ENCODE results near the gene PLCB1.

Gene PLCB1

GRCh38 chr20:8309634-8310033 is 177.6 kb downstream of the PLCB1 start:
- Histone ChIP-seq H3K4me3 (ENCODE audit: insufficient read depth, low read depth, low read length) (no peak overlapping the region), H3K9me3 (ENCODE audit: control insufficient read depth, low read length) (no peaks in the 10 kb centered on the region), H3K36me3 (ENCODE audit: control insufficient read depth, insufficient read depth, low read length) (no peaks in the 10 kb centered on the region), H3K27ac (ENCODE audit: insufficient read depth, low read depth, low read length, poor library complexity, severe bottlenecking) (no peak overlapping the region), H3K4me1 (ENCODE audit: control insufficient read depth, insufficient read depth, low read length) (peaks cover 26% of the 10 kb centered on the region), H3K27me3 (ENCODE audit: control insufficient read depth, insufficient read depth, low read length, poor library complexity, severe bottlenecking) (no peaks in the 10 kb centered on the region)
- WGBS, 2 experiments = 10 to 22% methylated on average over 5 of the region's 5 CpGs

- no peaks in the 10 kb centered on the region for H3K27me3 ChIP-seq (ENCODE audit: control insufficient read depth, insufficient read depth, low read length, poor library complexity, severe bottlenecking)
- H3K4me1 ChIP-seq (ENCODE audit: control insufficient read depth, insufficient read depth, low read length) = peaks cover 26% of the 10 kb centered on the region
- H3K36me3 ChIP-seq (ENCODE audit: control insufficient read depth, insufficient read depth, low read length) = no peaks in the 10 kb centered on the region
- no peaks in the 10 kb centered on the region for H3K9me3 ChIP-seq (ENCODE audit: control insufficient read depth, low read length)
- 84 to 91% methylated on average over 3 to 4 of the region's 4 CpGs for WGBS, 2 experiments
- H3K27ac ChIP-seq (ENCODE audit: insufficient read depth, low read depth, low read length, poor library complexity, severe bottlenecking) = no peak overlapping the region
- H3K4me3 ChIP-seq (ENCODE audit: insufficient read depth, low read depth, low read length) = no peak overlapping the region
These were observed 178.6 kb downstream of the PLCB1 start for GRCh38 chr20:8310618-8311017.

- H3K9me3 ChIP-seq (ENCODE audit: control insufficient read depth, low read length) = no peaks in the 10 kb centered on the region
- H3K27me3 ChIP-seq (ENCODE audit: control insufficient read depth, insufficient read depth, low read length, poor library complexity, severe bottlenecking) = no peaks in the 10 kb centered on the region
- H3K36me3 ChIP-seq (ENCODE audit: control insufficient read depth, insufficient read depth, low read length) = no peaks in the 10 kb centered on the region
- peaks cover 20% of the 10 kb centered on the region for H3K4me1 ChIP-seq (ENCODE audit: control insufficient read depth, insufficient read depth, low read length)
- WGBS, 2 experiments = 100% methylated on average over 1 of the region's 1 CpG
- H3K27ac ChIP-seq (ENCODE audit: insufficient read depth, low read depth, low read length, poor library complexity, severe bottlenecking) = no peak overlapping the region
- no peak overlapping the region for H3K4me3 ChIP-seq (ENCODE audit: insufficient read depth, low read depth, low read length)
These were observed 181.0 kb downstream of the PLCB1 start for GRCh38 chr20:8313073-8313472.

- H3K36me3 ChIP-seq (ENCODE audit: control insufficient read depth, insufficient read depth, low read length) = no peaks in the 10 kb centered on the region
- H3K27ac ChIP-seq (ENCODE audit: insufficient read depth, low read depth, low read length, poor library complexity, severe bottlenecking) = no peak overlapping the region
- H3K27me3 ChIP-seq (ENCODE audit: control insufficient read depth, insufficient read depth, low read length, poor library complexity, severe bottlenecking) = no peaks in the 10 kb centered on the region
- H3K4me3 ChIP-seq (ENCODE audit: insufficient read depth, low read depth, low read length) = no peak overlapping the region
- no peaks in the 10 kb centered on the region for H3K9me3 ChIP-seq (ENCODE audit: control insufficient read depth, low read length)
- H3K4me1 ChIP-seq (ENCODE audit: control insufficient read depth, insufficient read depth, low read length) = no peaks in the 10 kb centered on the region
- WGBS, 2 experiments = 93% methylated on average over 10 of the region's 10 CpGs
These were observed 183.8 kb downstream of the PLCB1 start for GRCh38 chr20:8315639-8316573.

GRCh38 chr20:8317448-8317847 is 185.4 kb downstream of the PLCB1 start:
- Histone ChIP-seq H3K9me3 (ENCODE audit: control insufficient read depth, low read length) (no peaks in the 10 kb centered on the region), H3K27me3 (ENCODE audit: control insufficient read depth, insufficient read depth, low read length, poor library complexity, severe bottlenecking) (no peaks in the 10 kb centered on the region), H3K4me3 (ENCODE audit: insufficient read depth, low read depth, low read length) (no peak overlapping the region), H3K4me1 (ENCODE audit: control insufficient read depth, insufficient read depth, low read length) (no peaks in the 10 kb centered on the region), H3K36me3 (ENCODE audit: control insufficient read depth, insufficient read depth, low read length) (no peaks in the 10 kb centered on the region), H3K27ac (ENCODE audit: insufficient read depth, low read depth, low read length, poor library complexity, severe bottlenecking) (no peak overlapping the region)
- 88 to 93% methylated on average over 1 of the region's 1 CpG for WGBS, 2 experiments

GRCh38 chr20:8318965-8319625 is 187.0 kb downstream of the PLCB1 start:
- no peaks in the 10 kb centered on the region for H3K9me3 ChIP-seq (ENCODE audit: control insufficient read depth, low read length)
- H3K36me3 ChIP-seq (ENCODE audit: control insufficient read depth, insufficient read depth, low read length) = no peaks in the 10 kb centered on the region
- no peaks in the 10 kb centered on the region for H3K27me3 ChIP-seq (ENCODE audit: control insufficient read depth, insufficient read depth, low read length, poor library complexity, severe bottlenecking)
- WGBS, 2 experiments = 89 to 91% methylated on average over 3 of the region's 3 CpGs
- no peak overlapping the region for H3K27ac ChIP-seq (ENCODE audit: insufficient read depth, low read depth, low read length, poor library complexity, severe bottlenecking)
- no peaks in the 10 kb centered on the region for H3K4me1 ChIP-seq (ENCODE audit: control insufficient read depth, insufficient read depth, low read length)
- H3K4me3 ChIP-seq (ENCODE audit: insufficient read depth, low read depth, low read length) = no peak overlapping the region

- no peaks in the 10 kb centered on the region for H3K36me3 ChIP-seq (ENCODE audit: control insufficient read depth, insufficient read depth, low read length)
- H3K27ac ChIP-seq (ENCODE audit: insufficient read depth, low read depth, low read length, poor library complexity, severe bottlenecking) = no peak overlapping the region
- no peaks in the 10 kb centered on the region for H3K9me3 ChIP-seq (ENCODE audit: control insufficient read depth, low read length)
- no peak overlapping the region for H3K4me3 ChIP-seq (ENCODE audit: insufficient read depth, low read depth, low read length)
- no peaks in the 10 kb centered on the region for H3K4me1 ChIP-seq (ENCODE audit: control insufficient read depth, insufficient read depth, low read length)
- WGBS, 2 experiments = 91 to 97% methylated on average over 1 of the region's 1 CpG
- no peaks in the 10 kb centered on the region for H3K27me3 ChIP-seq (ENCODE audit: control insufficient read depth, insufficient read depth, low read length, poor library complexity, severe bottlenecking)
These were observed 188.2 kb downstream of the PLCB1 start for GRCh38 chr20:8320306-8320705.

- Histone ChIP-seq H3K27ac (ENCODE audit: insufficient read depth, low read depth, low read length, poor library complexity, severe bottlenecking) (no peak overlapping the region), H3K4me1 (ENCODE audit: control insufficient read depth, insufficient read depth, low read length) (no peaks in the 10 kb centered on the region), H3K9me3 (ENCODE audit: control insufficient read depth, low read length) (no peaks in the 10 kb centered on the region), H3K4me3 (ENCODE audit: insufficient read depth, low read depth, low read length) (no peak overlapping the region), H3K36me3 (ENCODE audit: control insufficient read depth, insufficient read depth, low read length) (no peaks in the 10 kb centered on the region), H3K27me3 (ENCODE audit: control insufficient read depth, insufficient read depth, low read length, poor library complexity, severe bottlenecking) (no peaks in the 10 kb centered on the region)
- WGBS, 2 experiments = 95% methylated on average over 4 of the region's 4 CpGs
These were observed 188.9 kb downstream of the PLCB1 start for GRCh38 chr20:8321001-8321400.

- H3K27me3 ChIP-seq (ENCODE audit: control insufficient read depth, insufficient read depth, low read length, poor library complexity, severe bottlenecking) = no peaks in the 10 kb centered on the region
- H3K27ac ChIP-seq (ENCODE audit: insufficient read depth, low read depth, low read length, poor library complexity, severe bottlenecking) = no peak overlapping the region
- H3K4me1 ChIP-seq (ENCODE audit: control insufficient read depth, insufficient read depth, low read length) = no peaks in the 10 kb centered on the region
- 91 to 96% methylated on average over 4 to 5 of the region's 5 CpGs for WGBS, 2 experiments
- no peaks in the 10 kb centered on the region for H3K9me3 ChIP-seq (ENCODE audit: control insufficient read depth, low read length)
- H3K36me3 ChIP-seq (ENCODE audit: control insufficient read depth, insufficient read depth, low read length) = no peaks in the 10 kb centered on the region
- H3K4me3 ChIP-seq (ENCODE audit: insufficient read depth, low read depth, low read length) = no peak overlapping the region
These were observed 190.7 kb downstream of the PLCB1 start for GRCh38 chr20:8322662-8323217.

GRCh38 chr20:8326191-8326590 is 194.1 kb downstream of the PLCB1 start:
- Histone ChIP-seq H3K4me1 (ENCODE audit: control insufficient read depth, insufficient read depth, low read length) (no peaks in the 10 kb centered on the region), H3K27me3 (ENCODE audit: control insufficient read depth, insufficient read depth, low read length, poor library complexity, severe bottlenecking) (no peaks in the 10 kb centered on the region), H3K4me3 (ENCODE audit: insufficient read depth, low read depth, low read length) (no peak overlapping the region), H3K36me3 (ENCODE audit: control insufficient read depth, insufficient read depth, low read length) (no peaks in the 10 kb centered on the region), H3K9me3 (ENCODE audit: control insufficient read depth, low read length) (no peaks in the 10 kb centered on the region), H3K27ac (ENCODE audit: insufficient read depth, low read depth, low read length, poor library complexity, severe bottlenecking) (no peak overlapping the region)
- 90 to 91% methylated on average over 2 to 3 of the region's 3 CpGs for WGBS, 2 experiments
